Measurements from ENCODE around the gene STX2. TPM values are rescaled to one million over a fixed set of nuclear protein-coding genes. Genes with fewer than 3 reads are reported as not detected.
"Not testable (repeated sequence)": the region's sequence is repeated elsewhere in the genome, so short reads cannot be mapped to it uniquely, and the experiment has no call there.

The STX2 gene
- 78.2 and 78.7 TPM in 2 replicates for polyA plus RNA-seq (2014; cell fraction: cytosol; rRNA removed)
- polyA plus RNA-seq (2014; cell fraction: nucleus; rRNA removed), result 67.2 and 74.2 TPM in 2 replicates

- peak; percentile 95 for DNase-seq (ENCODE audit: low spot score)
These were observed at the start of gene STX2 for GRCh38 chr12:130838951-130839769. Gene STX2 (minus strand): TSS chr12:130839250. CDS start chr12:130839099, 151 bp downstream.

GRCh38 chr12:130887190-130887589 is 48.1 kb upstream of the STX2 start:
- DNase-seq (ENCODE audit: low spot score), result not testable (repeated sequence)

DNA sequence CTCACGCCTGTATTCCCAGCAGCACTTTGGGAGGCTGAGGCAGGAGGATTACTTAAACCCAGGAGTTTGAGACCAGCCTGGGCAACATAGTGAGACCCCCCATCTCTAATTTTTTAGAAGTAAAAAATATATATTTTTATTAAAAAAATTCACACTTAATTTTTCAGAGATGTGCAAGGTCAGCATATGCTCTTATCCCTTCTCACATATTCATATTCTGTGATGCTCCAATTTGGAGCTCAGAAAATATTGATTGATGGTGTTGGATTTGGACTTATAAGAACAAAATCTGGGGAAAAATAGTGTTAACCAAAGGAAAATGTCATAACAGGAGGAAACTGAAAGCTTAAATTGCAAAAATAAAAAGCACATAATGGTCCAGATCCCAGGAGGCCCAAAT is 42.5 kb upstream of the STX2 start:
- no peak for DNase-seq (ENCODE audit: low spot score)

GRCh38 chr12:130881046-130881445 is 42.0 kb upstream of the STX2 start:
- DNase-seq (ENCODE audit: low spot score), result no peak

DNA sequence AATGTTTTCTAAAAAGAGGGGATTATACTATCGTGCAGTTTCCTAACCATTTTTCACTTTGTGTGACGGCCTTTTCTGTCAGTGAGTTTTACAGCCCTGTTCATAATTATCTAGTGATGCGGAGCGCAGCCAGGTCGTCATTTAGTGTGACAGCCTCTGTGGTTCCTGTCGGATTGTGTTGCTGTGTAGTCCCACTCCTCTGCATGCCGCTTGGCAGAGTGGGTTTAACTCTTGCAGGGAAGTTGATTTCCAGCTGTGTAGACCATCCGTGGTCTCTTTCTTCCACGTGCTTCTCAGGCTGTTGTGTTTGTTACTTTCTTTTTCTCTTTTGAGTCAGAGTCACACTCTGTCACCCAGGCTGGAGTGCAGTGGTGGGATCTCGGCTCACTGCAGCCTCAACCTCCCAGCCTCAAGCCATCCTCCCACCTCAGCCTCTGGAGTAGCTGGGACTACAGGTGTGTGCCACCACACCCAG is 41.4 kb upstream of the STX2 start:
- no peak for DNase-seq (ENCODE audit: low spot score)

- DNase-seq (ENCODE audit: low spot score), result no peak
These were observed 40.8 kb upstream of the STX2 start for GRCh38 chr12:130879781-130880389.

DNA sequence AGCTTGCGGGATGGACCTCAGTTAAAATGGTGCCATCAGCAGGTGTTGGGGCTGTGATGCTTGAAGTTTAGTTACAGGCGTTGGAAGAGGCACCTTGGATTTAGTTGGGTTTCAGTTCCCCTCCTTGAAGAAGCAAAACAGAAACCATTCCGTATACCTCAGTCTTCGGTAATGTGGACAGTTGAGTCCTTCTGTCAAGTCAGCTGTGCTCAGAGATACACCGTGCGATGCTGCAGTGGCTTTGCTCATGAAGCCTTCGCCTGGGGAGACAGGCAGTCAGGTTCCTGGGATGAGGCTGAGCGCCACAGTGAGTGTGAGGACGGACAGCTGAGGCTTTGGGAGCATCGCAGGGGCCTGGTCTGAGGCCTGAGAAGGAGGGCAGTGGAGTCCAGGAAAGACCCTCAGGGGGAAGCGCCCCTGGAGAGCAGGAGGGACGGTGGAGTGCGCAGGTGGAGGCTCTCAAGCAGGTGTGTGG is 40.2 kb upstream of the STX2 start:
- DNase-seq (ENCODE audit: low spot score), result no peak

DNA sequence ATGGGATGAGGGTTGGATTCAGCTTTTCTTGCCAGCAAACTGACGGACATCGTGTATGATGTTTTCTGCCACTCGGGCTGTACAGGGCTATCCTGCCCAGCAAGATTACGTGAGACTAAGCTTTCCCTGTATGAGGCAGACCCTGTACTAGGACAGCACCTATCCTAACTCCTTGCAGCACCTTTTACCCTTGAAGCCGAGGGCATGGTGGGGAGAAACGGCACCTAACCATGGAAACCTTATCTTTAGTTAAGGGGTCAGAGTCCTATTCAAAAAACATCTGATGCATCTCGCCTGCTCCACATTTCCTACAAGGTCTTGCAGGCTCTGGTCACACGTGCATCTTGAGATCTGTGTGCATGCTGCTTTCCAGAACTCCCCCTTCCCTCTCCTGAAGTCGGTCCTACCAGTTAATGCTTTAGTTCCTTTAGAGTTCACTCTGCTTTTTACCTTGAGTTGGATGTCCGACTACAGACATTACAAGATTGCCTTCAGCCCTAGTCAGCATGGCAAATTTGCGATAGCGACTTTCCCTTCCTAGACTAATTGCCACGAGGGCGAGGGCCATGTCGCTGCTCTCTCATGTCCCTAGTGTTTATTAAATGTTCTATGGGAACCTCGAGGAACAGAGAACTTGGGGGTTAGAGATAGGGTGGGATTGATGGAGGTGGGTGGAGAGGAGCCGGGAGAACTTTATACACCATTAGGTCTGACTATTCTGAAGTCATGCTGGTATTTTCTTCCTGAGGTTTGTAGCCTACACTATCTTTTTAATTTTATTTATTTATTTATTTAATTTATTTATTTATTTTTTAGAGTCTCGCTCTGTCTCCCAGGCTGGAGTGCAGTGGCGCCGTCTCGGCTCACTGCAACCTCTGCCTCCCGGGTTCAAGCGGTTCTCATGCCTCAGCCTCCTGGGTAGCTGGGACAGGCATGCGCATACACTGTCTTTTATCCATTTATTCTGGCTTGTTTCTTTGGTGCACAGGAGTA is 39.4 kb upstream of the STX2 start:
- no peak for DNase-seq (ENCODE audit: low spot score)

DNA sequence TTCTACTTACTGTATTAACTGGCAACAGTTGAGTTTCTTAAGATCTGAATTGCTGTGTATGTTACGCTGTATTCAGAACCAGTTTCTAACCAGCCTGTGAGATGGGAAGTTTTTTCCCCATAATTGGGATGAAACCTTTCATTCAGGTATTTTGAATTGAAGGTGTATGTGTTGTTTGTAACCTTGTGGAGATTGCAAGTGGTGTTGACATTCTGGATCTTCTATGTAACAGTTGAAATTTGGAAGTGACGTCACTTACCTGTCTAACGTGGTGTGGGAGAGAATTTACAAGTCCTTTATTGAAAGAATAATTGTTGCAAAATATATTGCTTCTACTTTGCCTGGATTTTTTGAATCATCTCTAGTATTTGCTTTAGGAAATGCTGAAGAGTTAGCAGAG is 38.3 kb upstream of the STX2 start:
- DNase-seq (ENCODE audit: low spot score), result no peak

DNA sequence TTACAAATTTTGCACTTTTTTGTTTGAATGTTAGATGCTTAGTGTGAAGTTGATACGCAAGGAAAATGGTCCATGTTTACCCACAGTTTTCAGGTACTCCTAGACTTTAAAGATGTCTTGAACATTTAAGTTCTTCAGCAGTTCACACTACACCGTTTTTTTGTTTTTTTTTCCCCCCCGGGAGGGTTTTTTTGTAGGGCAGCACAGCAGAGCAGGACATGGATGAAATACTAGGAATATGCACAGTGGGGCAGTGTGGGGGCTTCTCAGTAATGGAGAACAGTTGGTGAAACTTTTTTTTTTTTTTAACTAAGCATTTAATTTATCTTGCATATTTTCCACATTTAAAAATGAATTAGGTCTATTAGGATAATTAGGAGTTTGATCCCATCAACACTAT is 37.7 kb upstream of the STX2 start:
- no peak for DNase-seq (ENCODE audit: low spot score)

GRCh38 chr12:130876297-130876696 is 37.2 kb upstream of the STX2 start:
- no peak for DNase-seq (ENCODE audit: low spot score)

GRCh38 chr12:130875708-130876107 is 36.7 kb upstream of the STX2 start:
- DNase-seq (ENCODE audit: low spot score), result not testable (repeated sequence)

DNA sequence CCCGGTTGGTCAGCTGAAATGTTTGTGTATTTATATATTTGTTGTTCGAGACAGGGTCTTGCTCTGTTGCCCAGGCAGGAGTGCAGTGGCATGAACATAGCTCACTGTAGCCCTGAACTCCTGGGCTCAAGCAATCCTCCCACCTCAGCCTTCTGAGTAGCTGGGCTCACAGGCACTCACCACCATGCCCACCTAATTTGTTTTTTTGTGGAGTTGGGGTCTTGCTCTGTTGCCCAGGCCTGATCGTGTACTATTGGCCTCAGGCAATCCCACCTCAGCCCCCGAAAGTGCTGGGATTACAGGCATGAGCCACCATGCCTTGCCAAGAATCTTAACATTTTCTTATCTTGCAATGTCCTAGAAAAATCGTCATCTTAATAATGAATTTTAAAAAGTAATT is 36.1 kb upstream of the STX2 start:
- DNase-seq (ENCODE audit: low spot score), result no peak

DNA sequence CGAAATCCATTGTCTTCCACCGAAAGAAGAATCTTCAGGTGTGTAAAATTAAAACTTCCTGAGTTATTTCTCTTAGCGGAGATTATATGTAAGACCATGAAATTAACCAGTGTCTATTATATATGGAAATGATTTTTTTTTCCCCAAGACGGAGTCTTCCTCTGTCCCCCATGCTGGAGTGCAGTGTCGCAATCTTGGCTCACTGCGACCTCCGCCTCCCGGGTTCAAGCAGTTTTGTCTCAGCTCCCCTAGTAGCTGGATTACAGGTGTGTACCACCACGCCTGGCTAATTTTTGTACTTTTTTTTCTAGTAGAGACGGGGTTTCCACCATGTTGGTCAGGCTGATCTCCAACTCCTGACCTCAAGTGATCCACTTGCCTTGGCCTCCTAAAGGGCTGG is 35.6 kb upstream of the STX2 start:
- no peak for DNase-seq (ENCODE audit: low spot score)

DNA sequence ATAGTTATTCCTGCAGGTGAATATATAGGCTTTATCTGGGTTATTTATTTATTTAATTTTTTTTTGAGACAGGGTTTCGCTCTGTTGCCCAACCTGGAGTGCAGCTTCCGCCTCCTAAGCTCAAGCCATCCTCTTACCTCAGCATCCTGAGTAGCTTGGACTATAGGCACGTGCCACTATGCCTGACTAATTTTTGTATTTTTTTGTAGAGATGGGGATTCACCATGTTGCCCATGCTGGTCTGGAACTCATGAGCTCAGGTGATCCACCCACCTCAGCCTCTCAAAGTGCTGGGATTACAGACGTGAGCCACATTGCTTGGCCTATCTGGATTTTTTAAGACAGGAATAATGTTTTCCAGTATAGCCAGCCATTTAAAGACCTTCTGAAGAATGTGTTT is 34.8 kb upstream of the STX2 start:
- no peak for DNase-seq (ENCODE audit: low spot score)

DNA sequence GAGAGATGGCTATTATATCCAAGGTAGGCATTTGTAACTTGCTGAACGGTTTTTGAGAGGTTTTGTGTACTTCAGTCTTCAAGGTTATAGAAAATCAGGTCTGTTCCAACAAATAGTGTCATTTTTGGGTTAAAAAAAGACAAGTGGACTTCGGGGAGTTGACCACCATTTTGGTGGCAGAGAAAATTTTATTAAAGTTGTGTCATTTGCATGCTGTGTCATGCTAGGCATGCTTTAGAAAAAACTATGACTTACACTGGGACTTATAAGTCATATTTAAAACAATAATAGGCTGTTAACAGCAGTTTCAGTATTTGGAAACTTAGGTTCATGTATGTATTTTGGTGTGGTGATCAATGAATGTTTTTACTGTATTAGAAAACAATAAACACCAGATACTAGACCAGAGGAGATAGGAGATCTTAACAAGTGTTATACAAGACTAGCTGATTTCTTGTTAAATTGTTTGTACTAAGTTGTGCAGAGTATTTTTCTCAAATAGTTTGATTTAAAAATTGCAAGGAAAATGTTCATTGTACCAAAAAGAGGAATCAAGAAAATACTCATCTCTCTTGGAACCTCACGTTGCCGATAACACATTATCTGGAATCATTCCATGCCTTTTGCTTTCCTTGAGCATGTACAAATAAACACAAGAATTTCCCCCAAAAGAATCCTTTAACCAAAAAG is 34.2 kb upstream of the STX2 start:
- DNase-seq (ENCODE audit: low spot score), result no peak

DNA sequence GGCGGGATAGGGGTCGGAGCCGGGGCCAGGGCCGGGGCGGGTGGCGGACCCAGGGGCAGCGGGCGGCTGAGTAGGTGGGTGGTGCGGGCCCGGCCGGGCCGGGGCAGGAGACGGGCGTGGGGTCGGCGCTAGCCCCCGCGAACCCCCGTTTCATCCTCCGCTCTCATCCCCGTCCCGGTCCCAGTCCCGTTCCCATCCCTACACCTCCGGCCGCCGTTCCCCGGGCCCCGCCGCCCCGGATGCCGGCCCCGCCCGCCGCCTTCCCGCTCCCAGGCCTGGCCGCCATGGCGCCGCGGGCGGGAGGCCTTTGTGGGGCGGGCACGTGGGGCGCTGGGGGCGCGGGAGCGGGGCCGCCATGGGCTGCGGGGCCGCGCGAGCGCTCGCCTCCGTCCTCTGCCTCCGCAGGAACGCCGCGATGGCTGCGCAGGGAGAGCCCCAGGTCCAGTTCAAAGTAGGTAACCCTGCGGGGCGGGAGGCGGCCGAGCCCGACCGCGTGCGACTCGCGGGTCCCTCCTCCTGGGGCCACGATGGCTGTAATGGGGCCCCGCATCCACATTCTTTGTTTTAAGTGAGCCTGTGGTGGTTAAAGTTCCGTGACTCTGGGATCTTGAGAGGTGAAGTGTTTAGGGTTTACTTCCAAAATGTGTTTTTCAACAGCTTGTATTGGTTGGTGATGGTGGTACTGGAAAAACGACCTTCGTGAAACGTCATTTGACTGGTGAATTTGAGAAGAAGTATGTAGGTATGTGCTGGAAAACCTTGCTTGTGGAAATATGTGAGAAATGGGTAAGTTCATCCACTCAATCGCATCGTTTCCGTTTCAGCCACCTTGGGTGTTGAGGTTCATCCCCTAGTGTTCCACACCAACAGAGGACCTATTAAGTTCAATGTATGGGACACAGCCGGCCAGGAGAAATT is 33.4 kb upstream of the STX2 start:
- DNase-seq (ENCODE audit: low spot score), result peak; percentile 25

DNA sequence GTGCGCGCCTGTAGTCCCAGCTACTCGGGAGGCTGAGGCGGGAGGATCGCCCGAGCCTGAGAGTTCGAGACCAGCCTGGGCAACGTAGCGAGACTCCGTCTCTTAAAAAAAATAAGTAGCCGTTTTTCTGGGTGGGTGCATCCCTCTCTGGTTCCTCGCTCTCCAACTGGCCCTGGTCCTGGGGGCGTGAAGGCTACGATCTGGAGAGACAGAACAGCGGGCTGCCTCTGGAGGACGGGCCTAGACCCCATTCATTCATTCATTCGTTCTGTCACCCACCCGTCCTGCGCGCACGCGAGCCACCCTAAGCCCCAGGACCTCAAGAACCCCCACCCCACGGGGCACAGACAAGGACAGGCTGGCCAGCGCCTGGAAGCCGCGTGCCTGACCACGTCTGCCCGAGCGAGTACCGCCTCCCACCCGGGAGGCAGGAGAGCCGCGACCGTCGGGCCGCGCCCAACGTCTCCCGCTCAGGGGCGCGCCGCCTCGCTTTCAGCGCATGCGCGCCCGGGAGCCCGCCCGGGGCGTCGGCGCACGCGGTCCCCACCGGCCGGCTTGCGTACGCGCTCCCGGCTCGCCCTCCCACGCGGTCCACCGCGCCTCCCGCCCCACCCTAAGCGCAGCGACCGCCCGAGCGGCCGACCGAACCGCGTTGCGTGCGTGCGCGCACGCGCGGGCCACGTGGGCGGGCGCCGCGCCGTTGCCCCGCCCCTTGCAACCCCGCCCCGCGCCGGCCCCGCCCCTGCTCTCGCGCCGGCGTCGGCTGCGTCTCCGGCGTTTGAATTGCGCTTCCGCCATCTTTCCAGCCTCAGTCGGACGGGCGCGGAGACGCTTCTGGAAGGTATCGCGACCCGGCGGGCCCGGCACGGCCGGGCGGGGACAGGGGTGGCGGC is 32.5 kb upstream of the STX2 start, which contains the start of gene RAN:
RAN (plus strand) TSS at position 781 of the 893 bp plus-strand sequence. CDS start 528 bp downstream, outside the sequence.
- DNase-seq (ENCODE audit: low spot score), result peak; percentile 91

Measured in SK-N-DZ (cell line).